HCT116 (cell line): ENCODE data around the gene WAC. TPM values are rescaled to one million over a fixed set of nuclear protein-coding genes. Genes with fewer than 3 reads are reported as not detected.

ENCODE experiments used
- ATAC-seq: fragments of 200-7000 bp; cut with Tn5 transposase; 2 replicates; pipeline ENCODE4 v1.9.1; 2020; ENCODE audit warnings: mild to moderate bottlenecking, moderate library complexity
- BruUV-seq: library from RNA; stranded (reverse); fragments of 400-500 nt; replicated peaks from 2 replicates; lab custom pipeline; 2021; lab: Mats Ljungman, UMichigan
- CTCF ChIA-PET: fragments of 300-600 bp; sonication (Branson Sonifier 250); formaldehyde crosslinking; loops from one replicate; lab custom pipeline; 2021; ENCODE audit warnings: antibody characterized with exemption; lab: Charles Lee
- POLR2A ChIA-PET: fragments of 300-600, 350-600 bp; sonication (Branson Sonifier 250); formaldehyde crosslinking; loops from one replicate; lab custom pipeline; 2021; ENCODE audit warnings: antibody characterized with exemption; lab: Charles Lee
- RAD21 ChIA-PET, 2 experiments: fragments of 300-600 bp; sonication (Branson Sonifier 250); formaldehyde crosslinking; loops; one replicate each; lab custom pipeline; 2023; ENCODE audit warnings: low total read pairs in 2 of 2; ENCODE audit not compliant: uncharacterized antibody in 2 of 2, unreplicated experiment in 2 of 2, low non-redundant PET in 1 of 2; lab: Charles Lee
- DNase-seq: peaks from one replicate; pipeline ENCODE4 v3.0.0-alpha.2; 2010; ENCODE audit warnings: low read depth, low spot score
- H2AFZ ChIP-seq: fragments of 200-600 bp; shearing (Covaris generic), sonication (generic); 2 replicates; pipeline ENCODE4 v1.6.1; 2017; ENCODE audit warnings: low read depth, mixed run types, mixed read lengths, antibody characterized with exemption, low read length; ENCODE audit not compliant: poor library complexity, severe bottlenecking
- H3K27ac ChIP-seq: 2 replicates; pipeline ENCODE4 v1.5.1; 2012; ENCODE audit warnings: low read depth, low read length
- H3K27me3 ChIP-seq: fragments of 200-600 bp; sonication (generic); 2 replicates; pipeline ENCODE4 v1.6.1; 2016; ENCODE audit warnings: mixed run types, low read length, mixed read lengths; ENCODE audit not compliant: insufficient read depth
- H3K36me3 ChIP-seq, 2 experiments: fragments of 200-500 bp in 1 of 2; fragments of 200-600 bp in 1 of 2; sonication (Bioruptor generic) in 1 of 2; sonication (generic) in 1 of 2; 2 replicates each; pipeline versions ENCODE4 v1.5.1 to v1.6.1; 2014 to 2016; ENCODE audit warnings: low read length in 2 of 2, inconsistent platforms in 1 of 2, mixed read lengths in 1 of 2, mixed run types in 1 of 2; ENCODE audit not compliant: insufficient read depth in 2 of 2, control insufficient read depth in 1 of 2
- H3K4me1 ChIP-seq, 2 experiments: fragments of 200-600 bp in 1 of 2; sonication (generic) in 1 of 2; 2 replicates each; pipeline versions ENCODE4 v1.5.1 to v1.6.1; 2012 to 2017; ENCODE audit warnings: low read length in 2 of 2, inconsistent platforms in 1 of 2, mild to moderate bottlenecking in 1 of 2, mixed read lengths in 1 of 2, mixed run types in 1 of 2, moderate library complexity in 1 of 2; ENCODE audit not compliant: insufficient read depth in 2 of 2, control insufficient read depth in 1 of 2
- H3K4me2 ChIP-seq: fragments of 200-600 bp; sonication (generic); 2 replicates; pipeline ENCODE4 v1.6.1; 2017; ENCODE audit warnings: mixed run types, low read length, mixed read lengths
- H3K4me3 ChIP-seq, 2 experiments: fragments of 200-600 bp in 1 of 2; sonication (generic) in 1 of 2; replicated peaks in 1 of 2; 2 replicates each; pipeline ENCODE4 v1.5.1; 2011 to 2016; ENCODE audit warnings: low read length in 2 of 2, control low read depth in 1 of 2, low read depth in 1 of 2, mild to moderate bottlenecking in 1 of 2, mixed read lengths in 1 of 2, mixed run types in 1 of 2
- H3K79me2 ChIP-seq: fragments of 200-600 bp; sonication (generic); 2 replicates; pipeline ENCODE4 v1.6.1; 2017; ENCODE audit warnings: mild to moderate bottlenecking, mixed run types, low read length, moderate library complexity, mixed read lengths; ENCODE audit not compliant: insufficient read depth
- H3K9ac ChIP-seq: fragments of 200-600 bp; sonication (generic); 2 replicates; pipeline ENCODE4 v1.6.1; 2016; ENCODE audit warnings: low read length, mixed read lengths
- H3K9me2 ChIP-seq: fragments of 200-600 bp; sonication (generic), shearing (Covaris generic); 2 replicates; pipeline ENCODE4 v1.6.1; 2017; ENCODE audit warnings: mixed run types, mild to moderate bottlenecking, moderate library complexity; ENCODE audit not compliant: insufficient read depth
- H3K9me3 ChIP-seq, 2 experiments: fragments of 200-500 bp in 1 of 2; fragments of 200-600 bp in 1 of 2; sonication (Bioruptor generic) in 1 of 2; sonication (generic) in 1 of 2; 2 replicates each; pipeline ENCODE4 v1.6.1; 2014 to 2017; ENCODE audit warnings: low read length in 2 of 2, mixed read lengths in 2 of 2, inconsistent platforms in 1 of 2, low read depth in 1 of 2, mild to moderate bottlenecking in 1 of 2, mixed run types in 1 of 2, moderate library complexity in 1 of 2; ENCODE audit not compliant: control insufficient read depth in 1 of 2, insufficient read depth in 1 of 2
- H4K20me1 ChIP-seq: fragments of 200-600 bp; sonication (generic), shearing (Covaris generic); 2 replicates; pipeline ENCODE4 v1.6.1; 2017; ENCODE audit warnings: mixed run types, mild to moderate bottlenecking, moderate library complexity; ENCODE audit not compliant: insufficient read depth
- ATF3 ChIP-seq: IDR thresholded peaks from 2 replicates; pipeline ENCODE4 v1.6.1; 2012
- CBX3 ChIP-seq: IDR thresholded peaks from 2 replicates; pipeline ENCODE4 v1.6.1; 2012; ENCODE audit warnings: low read depth
- CEBPB ChIP-seq: IDR thresholded peaks from 2 replicates; pipeline ENCODE4 v1.6.1; 2012; ENCODE audit warnings: low read depth
- CTCF ChIP-seq, 3 experiments: fragments of 200-600 bp in 1 of 3; sonication (generic) in 1 of 3; IDR thresholded peaks in 2 of 3; conservative IDR thresholded peaks in 1 of 3; 2 replicates each; pipeline ENCODE4 v1.5.1; 2012 to 2017; ENCODE audit warnings: low read depth in 2 of 3, low read length in 2 of 3, antibody characterized with exemption in 1 of 3, borderline replicate concordance in 1 of 3, control low read depth in 1 of 3, mild to moderate bottlenecking in 1 of 3, mixed read lengths in 1 of 3, mixed run types in 1 of 3, moderate library complexity in 1 of 3; ENCODE audit not compliant: insufficient read depth in 1 of 3
- EGR1 ChIP-seq: IDR thresholded peaks from 2 replicates; pipeline ENCODE4 v1.6.1; 2012; ENCODE audit warnings: low read depth
- ELF1 ChIP-seq: IDR thresholded peaks from 2 replicates; pipeline ENCODE4 v1.6.1; 2012; ENCODE audit warnings: low read depth, borderline replicate concordance
- EZH2 ChIP-seq: fragments of 200-600 bp; sonication (generic); IDR thresholded peaks from 2 replicates; pipeline ENCODE4 v1.6.1; 2017; ENCODE audit warnings: antibody characterized with exemption, mixed run types
- EZH2phosphoT487 ChIP-seq: fragments of 200-600 bp; IDR thresholded peaks from 2 replicates; pipeline ENCODE4 v1.6.1; 2018; ENCODE audit warnings: antibody characterized with exemption, borderline replicate concordance
- FOSL1 ChIP-seq: IDR thresholded peaks from 2 replicates; pipeline ENCODE4 v1.6.1; 2012; ENCODE audit warnings: low read depth
- JUND ChIP-seq: IDR thresholded peaks from 2 replicates; pipeline ENCODE4 v1.6.1; 2012
- MAX ChIP-seq: IDR thresholded peaks from 2 replicates; pipeline ENCODE4 v1.6.1; 2012
- RAD21 ChIP-seq: IDR thresholded peaks from 2 replicates; pipeline ENCODE4 v1.6.1; 2012; ENCODE audit warnings: low read depth, mild to moderate bottlenecking
- REST ChIP-seq: IDR thresholded peaks from 2 replicates; pipeline ENCODE4 v1.6.1; 2012; ENCODE audit warnings: low read depth
- SIN3A ChIP-seq: IDR thresholded peaks from 2 replicates; pipeline ENCODE4 v1.6.1; 2012; ENCODE audit warnings: low read depth
- SP1 ChIP-seq: IDR thresholded peaks from 2 replicates; pipeline ENCODE4 v1.6.1; 2012; ENCODE audit warnings: low read depth
- SRF ChIP-seq: IDR thresholded peaks from 2 replicates; pipeline ENCODE4 v1.6.1; 2012; ENCODE audit warnings: low read depth
- TCF7L2 ChIP-seq: IDR thresholded peaks from 2 replicates; pipeline ENCODE4 v1.7.0; 2011; ENCODE audit warnings: borderline replicate concordance, inconsistent platforms; ENCODE audit not compliant: insufficient read depth, insufficient read length; ENCODE audit errors: extremely low read depth
- ZBTB33 ChIP-seq: IDR thresholded peaks from 2 replicates; pipeline ENCODE4 v1.6.1; 2011; ENCODE audit warnings: mild to moderate bottlenecking, low read length, moderate library complexity; ENCODE audit not compliant: insufficient replicate concordance; ENCODE audit errors: extremely low read depth
- ZFX ChIP-seq: fragments of 450-650 bp; IDR thresholded peaks from 2 replicates; pipeline ENCODE4 v1.6.1; 2017
- ZNF274 ChIP-seq: fragments of 200-500 bp; sonication (Bioruptor generic); IDR thresholded peaks from 2 replicates; pipeline ENCODE4 v1.6.1; 2014; ENCODE audit warnings: mild to moderate bottlenecking, low read depth, low read length, inconsistent platforms
- intact Hi-C: fragments of 100-400 bp; cut with micrococcal nuclease; formaldehyde crosslinking; loops from 2 replicates; pipeline ENCODE4 v1.10.0; 2022
- total RNA-seq: library from RNA; stranded (reverse); gene quantifications from one replicate; pipeline ENCODE4 v1.2.1, GENCODE V29; 2021; ENCODE audit not compliant: unreplicated experiment

The WAC gene
- total RNA-seq, 1 experiment from 2014 or later = 117 TPM

GRCh38 chr10:28601012-28601411 lies 68.1 kb downstream of the WAC start:
- ATAC-seq = no peak
- no peak overlapping the region for H3K27ac ChIP-seq
- no peak overlapping the region for H3K9ac ChIP-seq
- H3K79me2 ChIP-seq = peaks cover 97% of the 10 kb centered on the region
- ChIA-PET CTCF (no interaction called here), RAD21 (no interaction called here), POLR2A (no interaction called here)
- TF ChIP-seq JUND (no peak), EZH2phosphoT487 (no peak), EZH2 (no peak), ZFX (no peak), CBX3 (no peak), RAD21 (no peak), ZBTB33 (no peak), ELF1 (no peak), CEBPB (no peak), ATF3 (no peak), SRF (no peak), SP1 (no peak), TCF7L2 (no peak), MAX (no peak), EGR1 (no peak), CTCF (IDR thresholded peaks at IDR 0.05 in 2 of 3, conservative IDR thresholded peaks at IDR 0.05 in 1 of 3; ENCODE audit: borderline replicate concordance in 1 of 3, insufficient read depth in 1 of 3, low read depth in 2 of 3, low read length in 2 of 3) (no peak), REST (no peak), FOSL1 (no peak), ZNF274 (no peak), SIN3A (no peak)
- DNase-seq = no peak
- H3K4me2 ChIP-seq = no peak overlapping the region
- no peaks in the 10 kb centered on the region for H3K9me3 ChIP-seq
- H3K27me3 ChIP-seq = no peaks in the 10 kb centered on the region
- BruUV-seq = no TSS peak
- no peaks in the 10 kb centered on the region for H3K4me1 ChIP-seq
- no peaks in the 10 kb centered on the region for H3K9me2 ChIP-seq
- H3K36me3 ChIP-seq = peaks cover 12 to 14% of the 10 kb centered on the region in 2 experiments
- H3K4me3 ChIP-seq = no peak overlapping the region
- peaks cover 64% of the 10 kb centered on the region; the same call in 1 of the 2 replicates for H4K20me1 ChIP-seq
- intact Hi-C loops = no loop called here
- H2AFZ ChIP-seq = no peak overlapping the region
